HL-60 (cell line): ENCODE measurements around the gene WDR93.

Source experiments
- GABPA ChIP-seq: IDR thresholded peaks from 2 replicates; pipeline ENCODE4 v1.6.1; 2012; ENCODE audit warnings: low read depth
- POLR2AphosphoS5 ChIP-seq: IDR thresholded peaks from 2 replicates; pipeline ENCODE4 v1.6.1; 2012; ENCODE audit warnings: low read depth
- TF ChIP-seq, protein P1 (sequence below): IDR thresholded peaks from one replicate; pipeline ENCODE4 v1.5.1; 2011; ENCODE audit warnings: low read length, control low read depth, inconsistent platforms; ENCODE audit not compliant: insufficient read depth
- TF ChIP-seq, protein P2 (sequence below): IDR thresholded peaks from 2 replicates; pipeline ENCODE4 v1.6.1; 2012; ENCODE audit warnings: low read depth; ENCODE audit not compliant: insufficient replicate concordance

DNA sequence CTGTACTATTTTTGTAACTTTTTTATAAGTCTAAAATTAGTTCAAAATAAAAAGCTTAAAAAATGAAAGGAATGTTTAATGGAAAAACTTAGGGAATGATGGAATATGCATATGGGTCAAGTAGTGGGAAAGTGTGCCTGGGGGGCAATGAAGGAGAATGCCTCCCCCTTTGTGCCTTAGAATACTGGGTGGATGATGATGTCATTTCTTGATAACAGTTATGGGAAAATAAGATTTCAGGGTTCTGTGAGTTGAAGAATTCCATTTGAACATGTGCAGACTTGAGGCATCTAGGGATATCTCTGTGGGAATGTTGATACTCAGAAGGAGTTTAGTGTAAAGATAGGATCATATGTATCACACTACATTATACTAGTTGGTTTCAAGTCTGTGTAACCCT lies 13.8 kb downstream of the WDR93 start:
- TF ChIP-seq POLR2AphosphoS5 (no peak), GABPA (no peak)
- TF ChIP-seq, protein P1, sequence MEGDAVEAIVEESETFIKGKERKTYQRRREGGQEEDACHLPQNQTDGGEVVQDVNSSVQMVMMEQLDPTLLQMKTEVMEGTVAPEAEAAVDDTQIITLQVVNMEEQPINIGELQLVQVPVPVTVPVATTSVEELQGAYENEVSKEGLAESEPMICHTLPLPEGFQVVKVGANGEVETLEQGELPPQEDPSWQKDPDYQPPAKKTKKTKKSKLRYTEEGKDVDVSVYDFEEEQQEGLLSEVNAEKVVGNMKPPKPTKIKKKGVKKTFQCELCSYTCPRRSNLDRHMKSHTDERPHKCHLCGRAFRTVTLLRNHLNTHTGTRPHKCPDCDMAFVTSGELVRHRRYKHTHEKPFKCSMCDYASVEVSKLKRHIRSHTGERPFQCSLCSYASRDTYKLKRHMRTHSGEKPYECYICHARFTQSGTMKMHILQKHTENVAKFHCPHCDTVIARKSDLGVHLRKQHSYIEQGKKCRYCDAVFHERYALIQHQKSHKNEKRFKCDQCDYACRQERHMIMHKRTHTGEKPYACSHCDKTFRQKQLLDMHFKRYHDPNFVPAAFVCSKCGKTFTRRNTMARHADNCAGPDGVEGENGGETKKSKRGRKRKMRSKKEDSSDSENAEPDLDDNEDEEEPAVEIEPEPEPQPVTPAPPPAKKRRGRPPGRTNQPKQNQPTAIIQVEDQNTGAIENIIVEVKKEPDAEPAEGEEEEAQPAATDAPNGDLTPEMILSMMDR = no peak
- TF ChIP-seq, protein P2, sequence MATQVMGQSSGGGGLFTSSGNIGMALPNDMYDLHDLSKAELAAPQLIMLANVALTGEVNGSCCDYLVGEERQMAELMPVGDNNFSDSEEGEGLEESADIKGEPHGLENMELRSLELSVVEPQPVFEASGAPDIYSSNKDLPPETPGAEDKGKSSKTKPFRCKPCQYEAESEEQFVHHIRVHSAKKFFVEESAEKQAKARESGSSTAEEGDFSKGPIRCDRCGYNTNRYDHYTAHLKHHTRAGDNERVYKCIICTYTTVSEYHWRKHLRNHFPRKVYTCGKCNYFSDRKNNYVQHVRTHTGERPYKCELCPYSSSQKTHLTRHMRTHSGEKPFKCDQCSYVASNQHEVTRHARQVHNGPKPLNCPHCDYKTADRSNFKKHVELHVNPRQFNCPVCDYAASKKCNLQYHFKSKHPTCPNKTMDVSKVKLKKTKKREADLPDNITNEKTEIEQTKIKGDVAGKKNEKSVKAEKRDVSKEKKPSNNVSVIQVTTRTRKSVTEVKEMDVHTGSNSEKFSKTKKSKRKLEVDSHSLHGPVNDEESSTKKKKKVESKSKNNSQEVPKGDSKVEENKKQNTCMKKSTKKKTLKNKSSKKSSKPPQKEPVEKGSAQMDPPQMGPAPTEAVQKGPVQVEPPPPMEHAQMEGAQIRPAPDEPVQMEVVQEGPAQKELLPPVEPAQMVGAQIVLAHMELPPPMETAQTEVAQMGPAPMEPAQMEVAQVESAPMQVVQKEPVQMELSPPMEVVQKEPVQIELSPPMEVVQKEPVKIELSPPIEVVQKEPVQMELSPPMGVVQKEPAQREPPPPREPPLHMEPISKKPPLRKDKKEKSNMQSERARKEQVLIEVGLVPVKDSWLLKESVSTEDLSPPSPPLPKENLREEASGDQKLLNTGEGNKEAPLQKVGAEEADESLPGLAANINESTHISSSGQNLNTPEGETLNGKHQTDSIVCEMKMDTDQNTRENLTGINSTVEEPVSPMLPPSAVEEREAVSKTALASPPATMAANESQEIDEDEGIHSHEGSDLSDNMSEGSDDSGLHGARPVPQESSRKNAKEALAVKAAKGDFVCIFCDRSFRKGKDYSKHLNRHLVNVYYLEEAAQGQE = no peak
